GM18868 (cell line): ENCODE results near the gene TMEM213.
A peak's percentile ranks its signal among the peaks of the same experiment; 100 is the strongest.

Experiments
- ATAC-seq: cut with Tn5 transposase; IDR thresholded peaks from one replicate; pipeline ENCODE4 v1.9.1; 2021; ENCODE audit warnings: mild to moderate bottlenecking, moderate library complexity; ENCODE audit not compliant: unreplicated experiment

The TMEM213 gene

DNA sequence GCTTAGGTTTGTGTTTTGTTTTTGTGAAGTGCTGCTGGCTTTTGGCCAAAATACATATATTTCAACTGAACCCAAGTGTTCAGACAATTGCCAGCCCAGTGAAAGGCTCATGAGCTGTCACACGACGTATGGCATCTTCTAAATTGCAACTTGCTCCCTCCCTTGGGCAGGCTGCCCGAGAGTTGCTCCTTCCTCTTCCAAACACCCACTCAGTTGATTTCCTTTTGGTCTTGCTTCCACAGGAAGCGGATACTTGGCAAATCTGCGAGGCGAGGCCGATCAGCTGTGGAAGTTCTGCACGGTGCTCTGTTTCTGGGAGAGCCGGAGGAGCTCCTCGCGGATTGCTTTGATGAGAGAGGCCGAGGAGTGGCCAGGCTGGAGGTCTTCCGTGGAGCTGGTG lies 39.8 kb downstream of the TMEM213 start:
- ATAC-seq, result no peak

- no peak for ATAC-seq
Measured at GRCh38 chr7:138838166-138838565, 40.4 kb downstream of the TMEM213 start.

GRCh38 chr7:138842111-138842510 lies 44.3 kb downstream of the TMEM213 start:
- ATAC-seq, result no peak

GRCh38 chr7:138843632-138844580 lies 46.1 kb downstream of the TMEM213 start:
- ATAC-seq, result no peak

GRCh38 chr7:138845711-138846110 lies 47.9 kb downstream of the TMEM213 start:
- no peak for ATAC-seq

GRCh38 chr7:138848056-138848980 lies 50.5 kb downstream of the TMEM213 start:
- ATAC-seq, result no peak

- ATAC-seq, result no peak
Measured at GRCh38 chr7:138849701-138850100, 51.9 kb downstream of the TMEM213 start.

DNA sequence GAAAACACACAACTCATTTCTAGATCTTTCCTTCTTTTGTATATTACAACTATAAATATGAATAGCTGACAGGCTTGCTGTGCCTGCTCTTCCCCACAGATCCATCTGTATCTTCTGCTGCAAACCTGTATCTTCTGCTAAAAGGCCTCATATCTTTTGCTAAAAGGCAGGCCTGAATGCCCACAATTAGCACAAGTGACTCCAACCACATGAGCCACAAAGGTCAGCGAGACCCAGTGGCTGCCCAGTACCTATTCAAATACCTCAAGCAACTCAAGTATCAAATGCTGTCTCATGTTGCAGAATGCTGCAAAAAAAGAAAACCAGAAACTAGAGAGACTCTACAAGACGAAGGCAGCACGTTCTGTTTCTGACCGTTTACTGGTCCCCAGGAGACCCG lies 54.7 kb downstream of the TMEM213 start:
- ATAC-seq, result no peak

DNA sequence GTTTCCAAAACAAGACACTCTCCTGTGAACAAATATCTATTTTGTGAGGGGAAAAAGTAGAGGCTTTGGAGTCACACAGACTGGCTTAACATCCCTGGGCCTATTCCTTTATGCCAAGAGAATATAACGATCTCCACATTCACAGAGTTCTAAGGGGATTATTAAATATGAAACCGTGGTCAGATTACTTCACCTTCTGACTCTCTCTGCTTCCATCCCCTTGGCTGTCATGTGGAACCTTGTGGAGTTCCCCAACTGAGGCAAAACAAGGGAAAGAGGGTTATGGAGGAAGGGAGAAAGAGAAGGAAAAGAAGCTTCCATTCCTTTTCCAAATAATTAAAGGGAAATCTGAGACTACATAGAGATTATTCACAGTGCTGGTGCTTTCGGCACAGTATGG lies 55.7 kb downstream of the TMEM213 start:
- ATAC-seq, result no peak

DNA sequence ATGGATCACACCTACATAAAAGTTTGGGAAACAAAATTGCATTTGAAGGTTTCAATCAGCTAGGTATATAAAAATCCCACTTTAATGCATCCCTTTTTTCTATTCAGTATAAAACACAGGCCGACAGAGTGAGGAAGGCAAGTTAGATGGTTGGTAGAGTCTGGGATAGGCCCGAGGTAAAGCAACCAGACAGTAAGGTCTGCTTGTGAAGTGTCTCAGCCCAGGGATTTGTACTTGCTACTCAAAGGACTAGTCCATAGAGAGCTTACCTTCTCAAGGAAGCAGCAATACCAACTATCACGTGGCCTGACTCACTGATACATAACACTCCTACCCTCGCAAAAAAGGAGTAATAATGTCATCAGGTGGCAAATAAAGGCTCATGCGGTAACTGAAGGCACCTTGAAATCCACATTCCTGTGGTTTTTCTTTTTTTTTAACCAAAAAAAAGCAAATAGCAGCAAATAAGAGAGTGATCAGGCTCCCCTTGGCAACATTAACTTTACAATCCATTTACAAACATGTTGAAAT lies 56.4 kb downstream of the TMEM213 start:
- no peak for ATAC-seq

DNA sequence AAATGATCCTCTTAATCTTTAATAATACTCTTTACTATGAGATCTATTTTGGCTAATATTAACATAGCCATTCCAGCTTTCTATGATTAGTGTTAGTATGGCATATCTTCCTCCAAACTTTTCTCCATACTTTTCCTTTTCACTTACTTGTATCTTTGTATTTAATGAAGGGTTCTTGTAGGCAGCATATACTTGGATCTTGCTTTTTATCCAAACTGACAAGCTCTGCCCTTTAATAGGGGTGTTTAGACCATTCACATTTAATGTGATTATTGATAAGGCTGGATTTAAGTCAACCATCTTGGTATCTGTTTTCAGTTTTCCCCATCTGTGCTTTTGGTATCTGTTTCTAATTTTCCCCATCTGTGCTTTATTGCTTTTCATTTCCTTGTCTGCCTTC lies 59.9 kb downstream of the TMEM213 start:
- ATAC-seq, result no peak

GRCh38 chr7:138861051-138861450 lies 63.3 kb downstream of the TMEM213 start:
- no peak for ATAC-seq

DNA sequence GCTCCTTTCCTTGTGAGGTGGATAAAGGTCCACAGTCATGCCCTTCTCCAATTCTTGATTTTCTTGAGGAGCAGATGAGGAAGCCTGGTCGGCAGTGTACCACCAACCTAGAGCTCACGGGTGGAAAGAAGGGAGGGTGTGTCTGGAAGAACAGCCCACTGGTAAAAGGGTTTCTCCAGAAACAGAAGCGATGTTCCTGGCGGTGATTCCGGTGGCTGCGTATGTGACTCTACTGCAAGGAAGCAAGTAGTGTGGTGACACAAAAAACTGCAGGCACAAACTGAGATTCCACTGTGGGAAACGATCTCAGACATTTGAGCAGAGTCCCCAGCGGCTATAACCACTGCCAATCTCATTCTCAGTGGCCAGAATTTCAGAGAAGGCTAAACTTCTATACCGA lies 66.1 kb downstream of the TMEM213 start:
- ATAC-seq, result no peak

- no peak for ATAC-seq
Measured at GRCh38 chr7:138864667-138865066, 66.9 kb downstream of the TMEM213 start.

DNA sequence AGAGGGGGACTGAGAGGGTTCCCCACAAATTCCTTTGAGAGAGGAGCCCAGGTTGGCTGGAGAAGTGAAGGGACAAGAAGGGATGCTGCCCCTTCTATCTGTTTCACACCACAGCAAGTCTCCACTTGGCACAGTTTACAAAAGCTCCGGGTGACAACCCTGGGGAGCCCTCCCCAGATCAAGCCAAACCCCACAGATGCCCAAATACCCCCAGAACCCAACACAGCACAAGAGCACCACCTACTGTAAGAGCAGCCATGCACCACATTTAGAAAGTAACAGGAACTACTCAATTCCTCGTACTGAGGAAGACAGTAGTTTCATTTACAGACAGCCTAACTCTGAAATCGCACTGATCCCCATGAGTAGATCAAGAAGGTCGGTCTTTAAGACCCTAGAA lies 68.0 kb downstream of the TMEM213 start:
- peak; percentile 60 for ATAC-seq

DNA sequence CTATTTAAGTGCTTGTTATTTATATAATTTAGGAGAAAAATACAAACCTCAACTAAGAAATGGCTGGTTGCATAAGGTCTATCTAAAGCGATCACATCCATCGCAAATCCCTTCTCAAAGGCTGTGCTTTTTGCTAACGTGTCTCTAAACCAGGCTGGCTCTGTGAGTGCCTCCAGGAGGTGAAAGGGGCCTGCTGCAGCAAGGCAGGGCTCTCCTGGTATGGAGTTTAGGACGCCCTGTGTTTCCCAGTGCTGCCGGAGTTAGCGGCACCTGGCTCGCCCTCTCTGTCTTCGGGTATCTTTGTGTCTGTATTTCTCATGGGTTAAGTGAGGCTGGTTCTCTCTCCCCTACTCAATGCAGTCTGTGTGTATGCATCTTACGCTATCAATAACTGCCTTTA lies 68.6 kb downstream of the TMEM213 start:
- ATAC-seq, result no peak

DNA sequence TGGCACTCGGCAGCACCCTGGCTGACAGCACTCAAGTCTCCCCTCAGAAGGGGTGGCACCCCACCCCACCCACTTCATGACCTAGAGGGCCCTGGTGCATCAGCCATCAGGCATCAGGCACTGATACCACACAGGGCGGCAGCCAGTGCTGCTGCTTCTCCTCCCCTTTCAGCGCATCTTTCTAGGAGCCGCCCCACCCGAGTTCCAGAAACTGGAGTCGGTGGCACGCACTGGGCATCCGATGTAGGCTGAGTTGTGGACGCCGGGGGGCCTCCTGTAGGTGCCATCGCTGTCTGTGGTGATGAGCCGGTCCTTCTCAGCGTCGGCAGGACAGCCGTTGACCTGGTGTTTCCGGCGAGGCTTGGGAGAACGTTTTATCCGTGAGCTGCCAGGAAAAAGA lies 70.0 kb downstream of the TMEM213 start:
- no peak for ATAC-seq

- no peak for ATAC-seq
Measured at GRCh38 chr7:138868711-138869110, 70.9 kb downstream of the TMEM213 start.

DNA sequence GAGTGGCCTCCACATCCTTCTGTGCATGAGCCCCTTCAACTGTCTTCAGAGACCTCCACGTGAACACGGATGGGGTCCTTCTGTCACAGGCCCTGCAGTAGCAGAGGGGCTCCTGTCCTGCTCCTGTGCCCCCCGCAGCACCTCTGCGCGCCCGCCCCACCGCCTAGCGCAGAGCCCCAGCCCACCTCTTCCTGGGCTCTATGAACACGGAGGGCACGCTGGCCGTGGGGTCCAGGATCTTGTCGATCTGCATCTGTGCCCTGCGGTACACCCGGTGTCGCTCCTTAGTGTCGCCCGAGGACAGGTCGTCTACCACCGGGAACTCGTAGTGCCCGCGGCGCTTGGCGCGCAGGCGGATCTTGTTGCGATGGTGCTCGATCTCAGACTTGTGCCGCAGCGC lies 71.6 kb downstream of the TMEM213 start:
- ATAC-seq, result no peak

GRCh38 chr7:138871065-138871813 lies 73.4 kb downstream of the TMEM213 start:
- no peak for ATAC-seq

DNA sequence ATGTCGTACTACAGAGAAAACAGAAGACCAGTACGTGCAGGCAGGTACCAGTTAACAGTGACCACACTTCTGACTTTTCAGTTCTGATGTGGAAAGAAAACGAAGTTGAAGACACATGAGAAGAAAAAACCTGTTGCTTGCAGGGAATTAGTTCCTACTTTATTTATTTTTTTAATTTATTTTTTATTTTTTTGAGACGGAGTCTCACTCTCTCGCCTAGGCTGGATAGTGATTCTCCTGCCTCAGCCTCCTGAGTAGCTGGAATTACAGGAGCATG lies 74.0 kb downstream of the TMEM213 start:
- ATAC-seq, result no peak
